Spleen (tissue), 7 donors: ENCODE results near the gene OR5M10.

Experiments
- POLR2A ChIP-seq, 3 donors: fragments of 450-650 bp; IDR thresholded peaks; one replicate each; pipeline ENCODE4 v1.5.1; 2017; ENCODE audit warnings: antibody characterized with exemption in 3 of 3, mild to moderate bottlenecking in 1 of 3
- TF ChIP-seq, protein P1 (sequence below), 11 experiments: fragments of 200-600 bp in 7 of 11; fragments of 450-650 bp in 4 of 11; sonication (generic) in 4 of 11; IDR thresholded peaks in 8 of 11; conservative IDR thresholded peaks in 3 of 11; 1 replicate in 7 of 11; 2 replicates in 4 of 11; pipeline versions ENCODE4 v1.4.0 to v1.8.0; 2016 to 2021; ENCODE audit warnings: antibody characterized with exemption in 11 of 11, inconsistent platforms in 4 of 11, mild to moderate bottlenecking in 1 of 11
- donor health status: DM: no; HTN: no; CAD: no; lungs with moderate emphysema.
- donor health status: DM: no; HTN: no; CAD: no.
- donor health status: DM: no; HTN: no; CAD: no.

DNA sequence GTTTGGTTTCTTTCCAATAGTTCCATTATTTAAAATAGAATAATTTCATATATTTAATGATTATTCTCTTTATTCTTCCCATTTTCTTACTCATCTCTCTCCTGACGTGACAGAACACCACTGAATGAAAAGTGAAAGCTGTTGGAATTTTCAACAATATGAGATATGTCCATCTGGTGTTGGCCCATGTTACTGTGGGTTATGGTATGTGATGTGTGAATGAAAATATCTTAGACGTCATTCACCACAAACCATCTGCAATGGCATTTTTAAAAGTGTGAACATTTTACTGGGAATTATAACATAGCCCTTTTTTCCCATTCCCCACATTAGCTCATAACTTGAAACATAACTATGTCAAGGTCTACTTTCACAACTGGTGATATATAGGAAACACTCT is 48.4 kb upstream of the OR5M10 start:
- TF ChIP-seq POLR2A (IDR thresholded peaks at IDR 0.05): no peak
- TF ChIP-seq, protein P1, sequence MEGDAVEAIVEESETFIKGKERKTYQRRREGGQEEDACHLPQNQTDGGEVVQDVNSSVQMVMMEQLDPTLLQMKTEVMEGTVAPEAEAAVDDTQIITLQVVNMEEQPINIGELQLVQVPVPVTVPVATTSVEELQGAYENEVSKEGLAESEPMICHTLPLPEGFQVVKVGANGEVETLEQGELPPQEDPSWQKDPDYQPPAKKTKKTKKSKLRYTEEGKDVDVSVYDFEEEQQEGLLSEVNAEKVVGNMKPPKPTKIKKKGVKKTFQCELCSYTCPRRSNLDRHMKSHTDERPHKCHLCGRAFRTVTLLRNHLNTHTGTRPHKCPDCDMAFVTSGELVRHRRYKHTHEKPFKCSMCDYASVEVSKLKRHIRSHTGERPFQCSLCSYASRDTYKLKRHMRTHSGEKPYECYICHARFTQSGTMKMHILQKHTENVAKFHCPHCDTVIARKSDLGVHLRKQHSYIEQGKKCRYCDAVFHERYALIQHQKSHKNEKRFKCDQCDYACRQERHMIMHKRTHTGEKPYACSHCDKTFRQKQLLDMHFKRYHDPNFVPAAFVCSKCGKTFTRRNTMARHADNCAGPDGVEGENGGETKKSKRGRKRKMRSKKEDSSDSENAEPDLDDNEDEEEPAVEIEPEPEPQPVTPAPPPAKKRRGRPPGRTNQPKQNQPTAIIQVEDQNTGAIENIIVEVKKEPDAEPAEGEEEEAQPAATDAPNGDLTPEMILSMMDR (IDR thresholded peaks at IDR 0.05 in 8 of 11, conservative IDR thresholded peaks at IDR 0.05 in 3 of 11): no peak
